Uterus (tissue), 2 donors: ENCODE results near the gene YJEFN3.

Experiments used
- CTCF ChIP-seq, 4 experiments: fragments of 200-600 bp in 2 of 4; fragments of 450-650 bp in 2 of 4; sonication (generic) in 2 of 4; IDR thresholded peaks; one replicate each; pipeline ENCODE4 v1.5.1; 2016 to 2019; ENCODE audit warnings: antibody characterized with exemption in 4 of 4, mild to moderate bottlenecking in 2 of 4, moderate library complexity in 1 of 4
- POLR2A ChIP-seq, 2 donors: fragments of 450-650 bp; IDR thresholded peaks; one replicate each; pipeline ENCODE4 v1.6.1; 2016; ENCODE audit warnings: antibody characterized with exemption in 2 of 2, mild to moderate bottlenecking in 1 of 2, moderate library complexity in 1 of 2

- TF ChIP-seq CTCF (IDR thresholded peaks at IDR 0.05) = no peak
- TF ChIP-seq POLR2A (IDR thresholded peaks at IDR 0.05) = no peak
Observed at GRCh38 chr19:19549804-19550464, 21.2 kb downstream of the YJEFN3 start.
